ENCODE data around the gene CHD5.

The CHD5 gene

GRCh38 chr1:6113116-6113515 is 67.0 kb downstream of the CHD5 start:
- no peak for DNase-seq (ENCODE audit: low spot score)

- DNase-seq (ENCODE audit: low spot score): no peak
Observed at GRCh38 chr1:6112690-6113005, 67.5 kb downstream of the CHD5 start.

- DNase-seq (ENCODE audit: low spot score): no peak
Observed at GRCh38 chr1:6111991-6112689, 68.0 kb downstream of the CHD5 start.

- DNase-seq (ENCODE audit: low spot score): no peak
Observed at GRCh38 chr1:6111571-6111970, 68.5 kb downstream of the CHD5 start.

GRCh38 chr1:6110326-6110725 is 69.8 kb downstream of the CHD5 start:
- DNase-seq (ENCODE audit: low spot score): no peak

- DNase-seq (ENCODE audit: low spot score): no peak
Observed at GRCh38 chr1:6109688-6110087, 70.4 kb downstream of the CHD5 start.

GRCh38 chr1:6108937-6109614 is 71.0 kb downstream of the CHD5 start:
- no peak for DNase-seq (ENCODE audit: low spot score)

GRCh38 chr1:6108476-6108875 is 71.6 kb downstream of the CHD5 start:
- DNase-seq (ENCODE audit: low spot score): no peak

- DNase-seq (ENCODE audit: low spot score): no peak
Observed at GRCh38 chr1:6107409-6108356, 72.4 kb downstream of the CHD5 start.

- no peak for DNase-seq (ENCODE audit: low spot score)
Observed at GRCh38 chr1:6106977-6107376, 73.1 kb downstream of the CHD5 start.

GRCh38 chr1:6106321-6106731 is 73.8 kb downstream of the CHD5 start:
- no peak for DNase-seq (ENCODE audit: low spot score)

- DNase-seq (ENCODE audit: low spot score): no peak
Observed at GRCh38 chr1:6105763-6106162, 74.4 kb downstream of the CHD5 start.

GRCh38 chr1:6105218-6105679 is 74.9 kb downstream of the CHD5 start:
- no peak for DNase-seq (ENCODE audit: low spot score)

- no peak for DNase-seq (ENCODE audit: low spot score)
Observed at GRCh38 chr1:6104631-6105030, 75.5 kb downstream of the CHD5 start.

GRCh38 chr1:6103854-6104530 is 76.1 kb downstream of the CHD5 start:
- no peak for DNase-seq (ENCODE audit: low spot score)

GRCh38 chr1:6103111-6103853 is 76.8 kb downstream of the CHD5 start:
- no peak for DNase-seq (ENCODE audit: low spot score)

- no peak for DNase-seq (ENCODE audit: low spot score)
Observed at GRCh38 chr1:6102532-6102845, 77.6 kb downstream of the CHD5 start.

GRCh38 chr1:6101826-6102531 is 78.1 kb downstream of the CHD5 start:
- no peak for DNase-seq (ENCODE audit: low spot score)

GRCh38 chr1:6100861-6101783 is 79.0 kb downstream of the CHD5 start:
- DNase-seq (ENCODE audit: low spot score): no peak

All from globus pallidus (tissue), 1 donor.